ENCODE data around the gene RAB21. TPM values are rescaled to one million over a fixed set of nuclear protein-coding genes. Genes with fewer than 3 reads are reported as not detected.

RAB21 gene, protein sequence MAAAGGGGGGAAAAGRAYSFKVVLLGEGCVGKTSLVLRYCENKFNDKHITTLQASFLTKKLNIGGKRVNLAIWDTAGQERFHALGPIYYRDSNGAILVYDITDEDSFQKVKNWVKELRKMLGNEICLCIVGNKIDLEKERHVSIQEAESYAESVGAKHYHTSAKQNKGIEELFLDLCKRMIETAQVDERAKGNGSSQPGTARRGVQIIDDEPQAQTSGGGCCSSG
- total RNA-seq: 100 to 1,000 TPM; 137 to 271 (median 211) TPM
- polyA plus RNA-seq: 10 to 100 TPM; 10.2 to 37.6 TPM
- long read RNA-seq, donor 1, full-length matches to known transcripts: 144 of 175 reads
- long read RNA-seq, donor 1, partial matches to known transcripts: 0 of 175 reads
- long read RNA-seq, donor 1, other reads (novel, unspliced or antisense): 31 of 175 reads
- long read RNA-seq, donor 2, full-length matches to known transcripts: 184 of 225 reads
- long read RNA-seq, donor 2, partial matches to known transcripts: 1 of 225 reads
- long read RNA-seq, donor 2, other reads (novel, unspliced or antisense): 40 of 225 reads
- long read RNA-seq, donor 3, full-length matches to known transcripts: 3 of 41 reads
- long read RNA-seq, donor 3, partial matches to known transcripts: 0 of 41 reads
- long read RNA-seq, donor 3, other reads (novel, unspliced or antisense): 38 of 41 reads

DNA sequence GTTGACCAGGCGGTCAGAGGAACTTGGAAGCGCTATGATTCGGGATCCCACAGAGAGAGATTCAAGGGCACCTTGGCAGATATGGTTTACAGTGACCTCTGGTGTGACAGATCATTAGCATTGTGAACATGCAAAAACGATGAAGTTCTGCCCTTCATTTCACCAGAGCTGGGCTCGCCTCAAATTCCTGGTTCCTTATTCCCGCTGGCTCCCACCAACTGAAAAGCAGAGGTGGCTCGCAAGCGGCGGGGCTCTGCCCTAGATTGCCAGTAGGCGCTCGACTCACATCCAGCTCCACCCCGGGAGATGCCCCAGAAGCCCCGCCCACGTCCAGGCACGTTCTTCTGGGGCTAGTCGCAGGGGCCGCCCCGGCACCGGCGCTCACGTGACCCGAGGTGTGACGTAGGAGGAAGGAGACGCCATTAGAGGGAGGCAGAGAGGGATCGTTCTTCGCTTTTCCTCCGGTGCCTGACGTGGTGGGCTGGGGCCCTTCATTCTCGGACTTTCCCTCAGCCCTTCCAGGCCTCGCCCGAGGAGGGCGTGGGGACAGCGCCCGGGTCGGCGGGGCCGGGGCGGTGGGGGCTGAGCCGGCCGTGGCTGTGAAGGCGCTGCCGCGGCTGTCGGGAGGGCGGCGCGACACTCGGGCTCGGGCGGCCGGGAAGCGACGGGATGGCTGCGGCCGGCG is at the start of gene RAB21:
Gene RAB21 (plus strand): TSS at position 403 of the 685 bp plus-strand sequence. CDS start 267 bp downstream, at position 670.
- WGBS, 2 donors: 0 to 2% methylated on average over 46 to 56 of the region's 56 CpGs
- H3K9me3 ChIP-seq: peaks cover 0 to 17% (median 8%) of the 10 kb centered on the region in 11 donors
- intact Hi-C loops (cut with DNase I): loop anchor here in 5 of 10 donors (2.0 to 10.0 kb wide), 3 partner anchors 67 to 90 kb away; partner anchors contain the start of genes THAP2 (in 3 of the 5), TMEM19 (in 3 of the 5) and ZFC3H1 (in 3 of the 5)
- peaks cover 0 to 28% (median 14%) of the 10 kb centered on the region in 9 donors for H3K36me3 ChIP-seq
- peaks cover 0 to 14% (median 0%) of the 10 kb centered on the region in 7 donors for H3K27me3 ChIP-seq
- DNase-seq (peak; percentile 99), ATAC-seq (peak; percentile 96 to 98 (median 98))
- H3K4me1 ChIP-seq: peaks cover 0 to 44% (median 32%) of the 10 kb centered on the region in 9 donors
- peak within 1 kb of the TSS; percentile 93 to 99 (median 96) for H3K27ac ChIP-seq
- TF ChIP-seq, protein P1, sequence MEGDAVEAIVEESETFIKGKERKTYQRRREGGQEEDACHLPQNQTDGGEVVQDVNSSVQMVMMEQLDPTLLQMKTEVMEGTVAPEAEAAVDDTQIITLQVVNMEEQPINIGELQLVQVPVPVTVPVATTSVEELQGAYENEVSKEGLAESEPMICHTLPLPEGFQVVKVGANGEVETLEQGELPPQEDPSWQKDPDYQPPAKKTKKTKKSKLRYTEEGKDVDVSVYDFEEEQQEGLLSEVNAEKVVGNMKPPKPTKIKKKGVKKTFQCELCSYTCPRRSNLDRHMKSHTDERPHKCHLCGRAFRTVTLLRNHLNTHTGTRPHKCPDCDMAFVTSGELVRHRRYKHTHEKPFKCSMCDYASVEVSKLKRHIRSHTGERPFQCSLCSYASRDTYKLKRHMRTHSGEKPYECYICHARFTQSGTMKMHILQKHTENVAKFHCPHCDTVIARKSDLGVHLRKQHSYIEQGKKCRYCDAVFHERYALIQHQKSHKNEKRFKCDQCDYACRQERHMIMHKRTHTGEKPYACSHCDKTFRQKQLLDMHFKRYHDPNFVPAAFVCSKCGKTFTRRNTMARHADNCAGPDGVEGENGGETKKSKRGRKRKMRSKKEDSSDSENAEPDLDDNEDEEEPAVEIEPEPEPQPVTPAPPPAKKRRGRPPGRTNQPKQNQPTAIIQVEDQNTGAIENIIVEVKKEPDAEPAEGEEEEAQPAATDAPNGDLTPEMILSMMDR (IDR thresholded peaks at IDR 0.05): peak in 7 of 9 donors; percentile 23 to 53 (median 34)
- H3K4me3 ChIP-seq: peak within 1 kb of the TSS; percentile 75 to 97 (median 88)

DNA sequence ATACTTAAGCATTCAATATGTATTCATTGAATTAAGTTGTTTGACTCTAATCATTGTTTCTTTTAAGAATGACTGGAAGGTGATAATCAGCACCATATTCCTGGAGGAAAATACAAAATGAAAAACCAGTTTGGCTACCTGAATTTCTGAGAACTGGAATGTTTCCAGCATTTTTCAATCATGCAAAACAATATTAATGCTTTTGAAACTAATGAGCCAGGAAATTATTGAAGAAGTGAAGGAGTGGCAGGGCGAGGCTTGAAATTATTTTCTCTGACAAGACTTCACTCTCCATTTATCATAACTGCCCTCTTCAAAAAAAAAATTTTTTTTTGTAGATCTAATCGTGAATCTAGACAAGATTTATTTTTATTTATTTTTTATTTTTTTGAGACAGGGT is 49.7 kb upstream of the RAB21 start:
- Histone ChIP-seq H3K9me3 (no peaks in the 10 kb centered on the region), H3K27me3 (no peaks in the 10 kb centered on the region), H3K36me3 (peaks cover 0 to 62% (median 12%) of the 10 kb centered on the region in 9 donors), H3K4me1 (no peaks in the 10 kb centered on the region), H3K4me3 (no peak overlapping the region), H3K27ac (no peak overlapping the region)
- WGBS, 2 donors: 93 to 94% methylated on average over 2 of the region's 2 CpGs
- intact Hi-C loops (cut with DNase I): no loop called here
- ATAC-seq (no peak), DNase-seq (no peak)
- TF ChIP-seq, protein P1 (IDR thresholded peaks at IDR 0.05): no peak

DNA sequence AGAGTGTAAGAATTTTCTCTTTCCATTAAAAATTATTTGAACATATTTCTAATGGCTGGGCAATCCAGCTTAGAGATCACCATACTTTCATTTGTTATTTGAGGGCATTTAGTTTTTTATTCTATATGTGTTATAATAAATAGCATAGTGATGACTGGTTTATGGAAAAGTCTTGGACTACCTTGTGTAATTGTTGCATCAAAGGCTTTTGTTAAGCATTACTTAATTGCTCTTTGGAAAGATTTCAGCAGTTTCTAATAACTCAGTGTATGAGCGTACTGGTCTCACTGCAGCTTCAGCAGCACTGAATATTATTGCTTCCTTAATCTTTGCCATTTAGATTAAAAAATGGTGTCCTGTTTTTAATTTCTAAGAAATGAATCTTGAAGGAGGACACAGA is 46.0 kb upstream of the RAB21 start:
- 96 to 100% methylated on average over 1 of the region's 1 CpG for WGBS, 2 donors
- H3K27me3 ChIP-seq: no peaks in the 10 kb centered on the region
- DNase-seq (no peak), ATAC-seq (no peak)
- peaks cover 0 to 24% (median 4%) of the 10 kb centered on the region in 11 donors for H3K9me3 ChIP-seq
- intact Hi-C loops (cut with DNase I): no loop called here
- H3K27ac ChIP-seq: no peak overlapping the region
- H3K4me1 ChIP-seq: no peaks in the 10 kb centered on the region
- peaks cover 0 to 33% (median 0%) of the 10 kb centered on the region in 9 donors for H3K36me3 ChIP-seq
- TF ChIP-seq, protein P1 (IDR thresholded peaks at IDR 0.05): no peak
- H3K4me3 ChIP-seq: no peak overlapping the region

Measured in heart right ventricle (tissue), 16 donors.